LNCAP (cell line): ENCODE results near the gene RBMS1.
A peak's percentile ranks its signal among the peaks of the same experiment; 100 is the strongest.

Experiments used
- TF ChIP-seq, protein P1 (sequence below): fragments of 450-650 bp; IDR thresholded peaks from 2 replicates; pipeline ENCODE4 v1.5.1; 2017; ENCODE audit warnings: mild to moderate bottlenecking

Gene RBMS1

DNA sequence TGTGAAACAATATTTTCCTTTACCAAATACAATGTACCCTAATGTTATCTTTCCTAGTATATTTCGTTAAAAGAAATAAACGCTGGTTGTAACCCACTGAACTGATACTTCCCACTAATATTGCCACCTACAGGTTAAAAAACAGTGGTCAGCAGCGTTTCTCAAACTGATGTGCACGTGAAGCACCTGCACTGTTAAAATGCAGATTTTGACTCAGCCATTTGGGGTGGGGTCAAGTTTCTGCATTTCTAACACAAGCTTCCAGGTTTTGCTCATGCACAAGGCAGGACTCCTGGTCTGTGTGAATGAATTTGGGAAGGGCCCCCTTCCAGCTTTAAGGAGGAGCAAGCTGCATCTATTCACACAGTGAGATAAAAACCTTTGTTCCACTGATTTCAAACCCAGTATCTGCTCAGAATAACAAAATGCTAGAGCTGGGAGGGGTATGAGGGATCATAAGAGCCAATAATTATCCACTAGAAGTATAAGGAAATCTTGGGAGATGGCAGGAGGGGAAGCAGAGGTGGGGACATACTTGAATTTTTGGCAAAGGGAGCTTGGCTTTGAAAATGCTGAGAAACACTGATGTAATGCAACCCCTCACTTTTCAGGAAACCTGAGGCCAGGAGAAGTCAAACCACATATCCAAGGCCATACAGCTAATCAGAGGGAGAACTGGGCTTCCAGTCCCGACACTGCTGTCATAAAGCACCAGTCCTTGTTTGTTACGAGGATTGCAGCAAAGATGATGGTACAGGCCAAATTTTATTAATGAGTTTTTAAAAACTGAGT lies 116.2 kb downstream of the RBMS1 start:
- TF ChIP-seq, protein P1, sequence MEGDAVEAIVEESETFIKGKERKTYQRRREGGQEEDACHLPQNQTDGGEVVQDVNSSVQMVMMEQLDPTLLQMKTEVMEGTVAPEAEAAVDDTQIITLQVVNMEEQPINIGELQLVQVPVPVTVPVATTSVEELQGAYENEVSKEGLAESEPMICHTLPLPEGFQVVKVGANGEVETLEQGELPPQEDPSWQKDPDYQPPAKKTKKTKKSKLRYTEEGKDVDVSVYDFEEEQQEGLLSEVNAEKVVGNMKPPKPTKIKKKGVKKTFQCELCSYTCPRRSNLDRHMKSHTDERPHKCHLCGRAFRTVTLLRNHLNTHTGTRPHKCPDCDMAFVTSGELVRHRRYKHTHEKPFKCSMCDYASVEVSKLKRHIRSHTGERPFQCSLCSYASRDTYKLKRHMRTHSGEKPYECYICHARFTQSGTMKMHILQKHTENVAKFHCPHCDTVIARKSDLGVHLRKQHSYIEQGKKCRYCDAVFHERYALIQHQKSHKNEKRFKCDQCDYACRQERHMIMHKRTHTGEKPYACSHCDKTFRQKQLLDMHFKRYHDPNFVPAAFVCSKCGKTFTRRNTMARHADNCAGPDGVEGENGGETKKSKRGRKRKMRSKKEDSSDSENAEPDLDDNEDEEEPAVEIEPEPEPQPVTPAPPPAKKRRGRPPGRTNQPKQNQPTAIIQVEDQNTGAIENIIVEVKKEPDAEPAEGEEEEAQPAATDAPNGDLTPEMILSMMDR, result 0 out of 2 replicates have a peak, but pooled peaks have one; percentile 19

DNA sequence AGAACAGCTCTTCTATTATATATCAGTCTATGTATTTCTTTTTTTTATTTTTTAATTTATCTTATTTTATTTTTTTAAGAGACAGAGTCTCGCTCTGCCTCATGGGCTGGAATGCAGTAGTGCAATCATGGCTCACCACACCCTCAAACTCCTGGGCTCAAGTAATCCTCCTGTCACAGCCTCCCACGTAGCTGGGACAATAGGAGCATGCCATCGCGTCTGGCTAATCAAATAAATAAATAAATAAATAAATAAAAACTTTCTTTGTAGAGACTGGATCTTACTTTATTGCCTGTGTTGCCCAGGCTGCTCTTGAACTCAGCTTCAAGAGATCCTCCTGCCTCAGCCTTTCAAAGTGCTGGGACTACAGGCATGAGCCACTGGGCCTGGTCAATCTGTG lies 117.0 kb downstream of the RBMS1 start:
- TF ChIP-seq, protein P1, result no peak

DNA sequence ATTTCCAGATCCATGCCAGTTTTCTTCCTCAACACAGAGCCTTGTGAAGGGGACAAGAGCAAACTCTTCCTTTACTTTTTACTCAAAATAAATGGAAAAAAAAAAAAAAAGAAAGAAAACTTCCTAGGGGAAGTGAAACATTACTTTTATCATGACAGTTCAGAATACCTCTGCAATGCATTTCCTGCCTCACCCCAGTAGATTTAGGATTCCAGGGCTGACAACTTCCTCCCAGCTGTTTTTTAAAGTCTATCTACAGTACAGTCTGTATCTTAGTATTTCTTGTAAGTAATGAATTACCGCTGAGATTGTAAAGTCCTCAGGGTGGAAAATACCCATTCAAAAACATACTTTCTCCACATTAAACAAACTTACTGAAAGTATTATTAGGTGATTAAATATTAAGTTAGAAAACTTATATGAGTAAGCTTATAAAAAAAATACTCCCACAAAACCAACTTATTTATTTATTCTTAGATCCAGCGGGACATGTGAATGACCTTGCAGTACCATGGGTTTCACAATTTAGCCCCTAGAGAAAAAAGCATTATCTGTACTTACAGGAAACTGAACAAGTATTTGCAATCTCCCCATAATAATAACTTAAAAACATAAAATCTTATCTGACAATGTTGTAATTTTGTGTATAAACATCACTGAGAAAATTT lies 117.7 kb downstream of the RBMS1 start:
- TF ChIP-seq, protein P1, result no peak

DNA sequence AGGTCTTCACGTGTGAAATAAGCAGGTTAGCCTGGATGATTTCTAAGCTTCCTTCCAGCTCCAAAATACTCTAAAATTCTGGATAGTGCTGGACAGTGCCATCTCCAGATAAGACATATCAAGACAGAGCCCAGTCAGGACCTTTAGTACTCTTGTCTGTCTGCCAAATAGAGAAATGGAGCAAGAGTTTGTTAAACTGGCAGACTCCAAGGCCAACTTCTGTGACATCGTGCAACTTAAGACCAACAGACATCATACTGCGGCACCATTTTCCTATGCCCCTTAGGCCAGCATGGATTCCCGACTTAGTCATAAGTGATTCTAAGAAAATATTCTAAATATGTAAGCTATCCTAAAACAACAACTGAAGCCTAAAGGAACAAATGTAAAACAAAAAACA lies 118.6 kb downstream of the RBMS1 start:
- TF ChIP-seq, protein P1, result no peak

DNA sequence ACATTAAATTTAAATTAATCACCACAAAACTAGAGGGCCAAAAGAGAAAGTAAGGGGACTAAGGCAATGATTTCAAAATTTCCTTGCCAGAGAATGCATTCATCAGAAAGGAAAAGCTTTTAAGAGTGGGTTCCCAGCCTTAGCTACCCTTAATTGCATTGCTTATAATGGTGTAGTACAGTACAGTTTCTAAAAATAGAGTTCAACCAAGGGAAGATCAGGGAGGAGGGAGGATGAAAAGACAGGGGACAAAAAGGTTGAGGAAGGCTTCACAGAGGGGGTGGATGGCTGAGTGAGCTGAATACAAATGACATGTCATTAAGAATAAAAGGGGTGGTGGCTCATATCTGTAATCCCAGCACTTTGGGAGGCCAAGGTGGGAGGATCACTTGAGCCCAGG lies 119.9 kb downstream of the RBMS1 start:
- TF ChIP-seq, protein P1, result no peak

DNA sequence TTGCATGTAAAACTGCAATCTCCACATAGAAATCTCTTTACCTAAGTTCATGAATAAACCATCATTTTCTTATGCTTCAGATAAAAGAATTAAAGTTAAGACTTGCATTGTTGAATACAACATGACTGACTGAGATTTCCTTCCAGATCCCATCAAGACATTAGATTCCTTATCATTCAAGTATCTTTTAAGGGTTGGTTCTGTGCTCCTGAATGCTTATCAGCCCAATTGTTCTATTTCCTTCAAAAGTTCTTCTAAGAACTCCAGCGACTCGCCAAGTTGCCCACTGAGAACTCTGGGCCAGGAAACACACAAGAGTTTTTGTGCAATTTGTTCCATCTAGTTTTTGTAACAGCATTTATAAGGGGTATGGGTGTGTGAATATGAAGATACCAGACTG lies 120.3 kb downstream of the RBMS1 start:
- TF ChIP-seq, protein P1, result no peak

DNA sequence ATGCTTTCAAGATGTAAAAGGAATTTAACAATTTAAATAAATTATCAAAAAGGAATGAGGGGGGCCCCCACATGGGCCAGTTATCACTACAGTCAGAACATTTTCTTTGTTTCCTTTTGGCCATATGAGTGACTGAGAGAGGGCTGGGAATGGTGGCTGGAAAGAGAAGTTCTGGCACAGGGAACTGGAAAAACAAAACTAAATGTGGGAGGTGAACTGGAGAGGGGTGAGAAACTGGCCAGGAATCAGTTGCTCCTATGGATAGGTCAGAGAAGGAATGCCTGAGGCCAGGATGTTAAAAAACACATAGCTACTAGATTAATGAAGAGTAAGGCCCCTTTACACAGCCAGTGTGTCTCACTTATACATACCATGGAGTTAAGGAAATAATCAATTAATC lies 121.0 kb downstream of the RBMS1 start:
- TF ChIP-seq, protein P1, result no peak
